Measurements from ENCODE around the gene TBC1D1.

The TBC1D1 gene

GRCh38 chr4:38179690-38180377 is 288.9 kb downstream of the TBC1D1 start:
- peak; percentile 86 for DNase-seq

GRCh38 chr4:38180456-38180855 is 289.6 kb downstream of the TBC1D1 start:
- no peak for DNase-seq

- no peak for DNase-seq
These were observed 290.4 kb downstream of the TBC1D1 start for GRCh38 chr4:38181286-38181685.

GRCh38 chr4:38182334-38182998 is 291.6 kb downstream of the TBC1D1 start:
- no peak for DNase-seq

GRCh38 chr4:38184404-38184803 is 293.5 kb downstream of the TBC1D1 start:
- no peak for DNase-seq

GRCh38 chr4:38185406-38186144 is 294.7 kb downstream of the TBC1D1 start:
- DNase-seq = no peak

GRCh38 chr4:38188136-38188535 is 297.3 kb downstream of the TBC1D1 start:
- DNase-seq = no peak

GRCh38 chr4:38188631-38189101 is 297.8 kb downstream of the TBC1D1 start:
- no peak for DNase-seq

All from right hindlimb (tissue), 1 donor.